Hindlimb muscle (tissue), 1 donor: ENCODE measurements around the gene HSD17B12. TPM values are rescaled to one million over a fixed set of nuclear protein-coding genes. Genes with fewer than 3 reads are reported as not detected.

Source experiments
- DNase-seq: peaks from one replicate; pipeline ENCODE4 v3.0.0-alpha.2; 2013
- polyA plus RNA-seq: library from polyadenylated mRNA; unstranded; fragments of 120-200 nt; gene quantifications from one replicate; pipeline ENCODE4 v1.2.1, GENCODE V29; 2013; ENCODE audit not compliant: insufficient read length

The HSD17B12 gene
- polyA plus RNA-seq, 1 donor: 30.5 TPM

DNA sequence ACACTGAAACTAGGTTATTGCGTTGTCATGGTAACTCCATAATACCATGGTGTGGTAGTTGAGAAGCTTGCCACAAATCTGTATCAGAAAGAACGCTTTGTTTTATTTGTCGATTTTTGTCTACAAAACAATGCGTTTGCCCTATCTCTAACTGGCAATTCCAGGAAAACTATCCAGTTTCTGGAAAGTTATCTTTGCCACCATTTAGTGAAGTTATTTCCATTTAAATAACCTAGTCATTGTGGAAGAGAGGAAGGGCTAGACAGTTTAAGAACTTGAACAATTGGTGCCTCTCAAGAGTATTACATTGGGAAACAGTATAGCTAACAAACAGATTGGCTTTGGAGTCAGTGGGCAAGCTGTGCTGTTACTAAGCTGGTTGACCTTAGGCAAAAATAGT is 7.9 kb downstream of the HSD17B12 start:
- no peak for DNase-seq

DNA sequence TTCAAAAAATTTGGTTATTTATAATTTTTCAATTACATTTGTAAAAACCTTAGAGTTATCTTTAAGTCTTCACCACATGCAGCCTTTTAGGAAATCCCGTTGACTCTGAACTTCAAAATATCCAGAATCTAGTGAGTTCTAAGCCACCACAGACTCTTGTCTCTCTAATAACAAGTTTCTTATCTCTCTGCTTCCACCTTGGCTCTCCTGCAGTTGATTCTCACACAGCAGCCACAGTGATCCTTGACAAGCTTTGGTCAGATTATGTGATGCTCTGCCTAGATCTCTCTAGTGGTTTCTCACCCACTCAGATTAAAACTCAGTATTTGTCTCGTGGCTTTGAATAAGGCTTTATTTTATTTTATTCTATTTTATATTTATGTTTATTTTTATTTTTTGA is 8.6 kb downstream of the HSD17B12 start:
- no peak for DNase-seq

DNA sequence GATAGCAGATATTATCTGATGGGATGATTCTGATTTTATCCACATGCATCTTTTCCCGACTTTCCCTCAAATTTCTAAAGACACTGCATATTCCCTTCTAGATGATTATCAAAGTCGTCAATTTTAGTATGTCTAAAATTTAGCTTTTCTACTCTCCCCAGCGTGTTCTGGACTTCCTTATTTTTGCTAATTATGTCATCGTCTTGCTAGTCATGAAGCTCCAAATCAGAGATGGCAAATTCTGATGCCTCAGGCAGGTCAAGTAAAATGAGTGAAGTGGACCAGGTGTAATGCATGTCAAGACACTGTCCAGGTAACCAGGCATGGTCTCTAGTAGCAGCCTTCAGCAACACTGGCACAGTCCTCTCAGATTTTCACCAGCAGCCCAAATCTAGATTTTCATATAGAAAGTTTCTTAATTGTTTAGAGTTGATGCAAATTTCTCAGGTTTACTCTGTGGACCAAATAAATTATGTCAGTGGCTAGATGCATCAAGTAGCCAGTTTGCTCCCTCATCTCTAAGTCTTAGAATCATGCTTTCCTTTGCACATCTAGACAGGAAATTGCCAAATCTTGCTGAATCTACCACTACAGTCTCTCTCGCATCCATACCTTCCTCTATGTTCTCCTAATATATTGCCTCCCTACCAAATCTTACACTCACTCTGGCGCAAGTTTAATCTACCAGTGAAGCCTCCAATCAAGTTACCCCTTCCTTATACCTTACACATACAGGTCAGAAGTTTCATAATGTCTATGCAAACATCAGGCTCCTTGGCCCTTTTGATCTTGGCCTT is 10.6 kb downstream of the HSD17B12 start:
- no peak for DNase-seq

DNA sequence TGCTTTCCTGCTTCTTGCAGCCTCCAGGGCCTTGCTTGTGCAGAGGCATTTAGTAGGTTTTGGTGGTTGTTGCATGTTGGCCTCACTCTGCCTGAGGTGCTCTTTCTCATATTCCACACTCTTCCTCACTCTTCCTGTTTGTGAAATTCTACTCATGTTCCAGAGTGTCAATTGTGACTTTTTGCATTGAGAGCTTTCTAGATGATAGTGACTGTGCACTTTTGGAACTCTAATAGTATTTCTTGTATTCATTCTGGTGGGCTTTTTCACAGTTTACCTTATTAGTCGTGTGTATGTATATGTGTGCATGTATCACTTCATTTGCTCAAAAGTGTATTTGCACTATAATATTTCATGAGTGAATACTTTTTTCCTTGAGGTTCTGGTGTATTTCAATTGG is 11.3 kb downstream of the HSD17B12 start:
- DNase-seq: no peak

DNA sequence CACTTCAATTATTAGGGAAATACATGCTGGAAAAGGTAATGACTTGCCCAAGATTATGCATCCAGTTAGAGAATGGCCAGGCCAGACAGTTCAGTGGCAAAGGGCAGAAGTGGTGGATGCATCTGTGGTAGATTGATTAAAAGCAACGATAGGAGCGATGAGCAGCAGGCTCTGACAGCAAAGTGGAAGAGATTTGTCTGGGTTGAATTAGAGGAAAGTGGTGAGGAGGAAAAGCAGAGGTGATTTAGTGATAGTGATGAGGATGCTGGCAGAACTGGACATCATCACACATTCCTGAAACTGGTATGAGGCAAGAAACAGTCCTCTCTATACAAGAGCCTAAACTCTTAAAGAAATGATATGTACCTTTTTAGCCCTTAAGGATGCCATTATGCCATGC is 12.5 kb downstream of the HSD17B12 start:
- no peak for DNase-seq

DNA sequence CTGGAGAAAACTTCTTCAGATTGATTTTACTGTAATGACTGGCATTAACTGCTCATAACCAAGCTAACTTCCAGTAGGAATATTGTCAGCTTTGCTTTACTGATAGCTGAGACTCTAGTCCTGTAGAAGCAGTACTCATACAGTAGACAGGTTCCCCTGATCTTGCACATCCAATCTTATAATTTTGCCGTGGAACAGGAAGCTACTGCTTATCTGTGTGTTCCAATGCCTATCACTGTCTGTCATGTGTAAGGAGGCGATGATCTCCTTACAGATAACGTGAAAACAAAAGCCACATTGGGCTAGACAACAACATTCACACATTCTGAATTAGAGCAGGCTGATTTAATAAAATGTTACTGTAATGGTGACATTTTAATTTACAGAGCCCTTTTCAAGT is 13.2 kb downstream of the HSD17B12 start:
- DNase-seq: no peak

DNA sequence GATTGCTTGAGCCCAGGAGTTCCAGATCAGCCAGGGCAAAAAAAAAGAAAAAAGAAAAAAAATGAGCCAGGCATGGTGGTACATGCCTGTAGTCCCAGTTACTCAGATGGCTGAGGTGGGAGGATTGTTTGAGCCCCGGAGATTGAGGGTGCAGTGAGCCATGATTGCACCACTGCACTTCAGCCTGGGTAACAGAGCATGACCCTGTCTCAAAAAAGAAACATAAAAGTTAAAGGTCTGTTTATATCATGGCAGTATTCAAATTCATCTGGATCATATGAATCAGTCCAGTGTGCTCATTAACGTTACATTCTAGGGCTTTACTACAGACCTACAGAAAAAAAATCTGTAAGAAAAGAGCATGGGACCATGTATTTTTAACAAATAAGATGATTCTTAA is 13.9 kb downstream of the HSD17B12 start:
- DNase-seq: no peak

DNA sequence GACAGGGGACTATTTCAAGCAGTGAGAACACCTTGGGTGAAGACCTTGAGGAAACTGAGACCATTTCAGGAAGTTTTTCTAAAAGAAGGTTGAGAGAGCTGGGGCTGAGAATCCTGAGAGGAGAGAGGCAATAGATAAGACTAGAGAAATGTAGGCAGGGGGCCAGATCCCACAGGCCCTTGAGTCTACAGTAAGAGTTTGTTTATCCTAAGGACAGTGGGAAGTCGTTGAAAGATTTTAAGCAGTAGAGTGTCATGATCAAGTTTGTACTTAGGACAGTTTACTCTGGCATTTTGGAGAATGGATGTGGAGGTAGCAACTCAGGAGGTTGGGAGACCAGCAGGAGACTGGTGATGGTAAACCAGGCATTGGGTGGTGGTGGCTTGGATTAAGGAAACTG is 17.1 kb downstream of the HSD17B12 start:
- DNase-seq: no peak

DNA sequence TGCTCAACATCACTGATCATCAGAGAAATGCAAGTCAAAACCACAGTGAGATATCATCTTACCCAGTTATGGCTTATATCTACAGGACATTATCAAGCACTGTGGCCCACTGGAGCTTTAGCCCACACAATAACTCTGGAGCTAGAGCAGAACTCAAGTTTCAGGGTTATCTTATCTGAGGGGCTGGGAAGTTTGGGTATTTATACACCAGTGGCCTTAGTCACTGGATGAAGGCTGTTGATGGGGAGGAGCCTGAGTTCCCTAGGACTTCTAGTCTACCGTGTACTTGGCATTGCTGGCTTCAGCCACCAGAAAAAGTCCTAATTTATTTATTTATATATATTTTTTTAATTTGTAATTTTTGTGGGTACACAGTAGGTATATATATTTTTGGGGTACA is 19.3 kb downstream of the HSD17B12 start:
- no peak for DNase-seq

DNA sequence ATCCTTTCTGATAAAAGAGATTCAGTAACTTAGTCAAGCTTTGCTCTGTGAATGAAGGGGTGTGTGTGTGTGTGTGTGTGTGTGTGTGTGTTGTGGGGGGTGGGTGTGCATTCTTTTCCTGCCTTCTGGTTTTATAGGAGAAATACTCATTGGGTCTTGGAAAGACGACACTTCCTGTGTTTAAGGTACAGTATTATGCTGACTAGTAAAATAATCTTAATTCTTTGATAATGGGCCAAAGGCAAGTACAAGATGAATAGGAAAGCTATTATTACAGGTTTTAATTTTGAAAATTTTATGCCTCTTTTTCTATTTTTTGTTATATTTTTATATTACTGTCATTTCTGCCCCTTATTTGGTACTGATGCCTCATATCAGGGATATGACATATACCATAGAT is 26.1 kb downstream of the HSD17B12 start:
- DNase-seq: no peak

DNA sequence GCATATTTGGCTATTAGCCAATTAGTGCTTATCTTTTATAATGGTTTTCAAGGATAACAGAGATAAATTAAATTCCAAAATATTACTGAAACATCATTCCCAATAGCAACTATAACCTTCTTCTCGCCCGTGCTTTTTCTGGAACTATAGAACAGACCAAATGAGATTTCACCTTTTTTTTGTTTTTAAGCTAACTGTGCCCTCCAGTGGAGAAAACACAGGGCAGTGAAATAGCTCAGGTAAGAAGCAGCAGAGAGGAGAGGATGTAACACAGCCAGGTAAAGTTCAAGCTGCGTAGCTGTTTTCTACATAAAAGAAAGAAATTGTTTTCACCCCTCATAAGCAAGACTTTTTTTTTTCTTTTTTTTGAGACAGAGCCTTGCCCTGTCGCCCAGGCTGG is 28.2 kb downstream of the HSD17B12 start:
- no peak for DNase-seq

DNA sequence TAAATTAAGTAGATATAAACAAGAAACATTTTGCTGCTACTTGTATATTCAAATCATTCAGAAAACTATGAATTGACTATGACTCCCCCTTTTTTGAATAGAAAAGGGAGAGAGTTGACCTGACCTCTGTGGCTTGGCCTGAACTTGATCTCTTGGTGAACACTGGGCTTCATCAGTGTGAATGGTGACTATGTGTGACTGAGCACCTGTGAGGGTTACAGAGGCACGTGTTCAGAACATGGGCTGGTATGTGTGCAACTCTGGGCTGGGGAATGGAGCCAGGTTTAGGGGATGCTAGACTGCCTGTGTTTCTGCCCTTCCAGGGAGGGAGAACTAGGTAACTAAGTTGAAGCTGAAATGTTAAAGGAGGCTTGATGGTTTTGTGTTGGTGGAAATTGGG is 29.2 kb downstream of the HSD17B12 start:
- no peak for DNase-seq

DNA sequence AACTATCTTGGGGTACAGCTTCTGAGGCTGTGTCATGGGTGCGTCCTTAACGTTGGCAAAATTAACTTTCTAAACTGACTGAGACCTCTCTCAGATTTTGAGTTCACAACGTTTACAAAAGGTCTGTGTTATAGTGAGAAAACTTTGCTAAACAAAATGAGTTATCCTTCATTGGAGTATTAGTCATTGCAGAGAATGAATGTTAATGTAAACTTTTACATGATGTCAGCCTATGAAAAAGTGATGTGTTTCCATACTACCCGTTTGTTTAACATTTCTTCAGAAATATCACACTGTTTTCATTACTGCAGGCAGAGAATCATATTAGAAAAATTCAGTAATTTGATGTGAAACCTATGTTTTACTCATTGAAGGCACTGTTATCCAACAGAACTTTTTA is 32.1 kb downstream of the HSD17B12 start:
- no peak for DNase-seq

DNA sequence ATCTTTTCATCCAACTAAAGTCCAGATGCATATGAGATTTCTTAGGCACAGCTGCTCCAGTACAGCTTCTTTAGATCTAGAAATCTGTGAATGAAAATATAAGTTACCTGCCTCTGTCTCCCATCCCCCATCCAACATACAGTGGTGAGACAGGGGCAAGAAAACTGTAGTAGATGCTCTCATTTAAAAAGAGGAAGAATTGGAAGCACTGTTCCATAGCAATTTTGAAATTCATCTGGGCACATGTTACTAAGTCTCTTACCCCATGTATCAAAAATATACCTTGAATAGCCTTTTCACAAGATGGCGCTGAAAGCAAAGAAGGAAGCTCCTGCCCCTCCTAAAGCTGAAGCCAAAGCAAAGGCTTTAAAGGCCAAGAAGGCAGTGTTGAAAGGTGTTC is 37.8 kb downstream of the HSD17B12 start:
- no peak for DNase-seq

DNA sequence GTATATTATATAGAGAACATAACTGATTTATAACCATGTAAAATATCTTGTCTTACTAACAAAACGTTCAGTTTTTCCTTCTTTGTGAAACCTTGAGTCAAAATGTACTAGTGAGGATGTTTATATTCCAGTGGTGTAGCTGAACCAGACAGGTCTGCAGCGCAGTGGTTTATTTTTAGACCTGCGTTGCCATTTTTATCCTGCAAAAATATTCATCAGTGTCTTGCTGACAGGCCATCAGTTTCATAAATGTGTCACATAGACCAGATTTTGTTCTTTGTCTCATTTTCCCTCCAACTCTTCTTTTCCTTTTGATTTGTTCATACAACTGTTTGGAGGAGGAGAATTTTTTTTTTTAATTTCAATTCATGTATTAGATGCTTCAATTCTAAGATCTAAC is 43.1 kb downstream of the HSD17B12 start:
- DNase-seq: no peak

DNA sequence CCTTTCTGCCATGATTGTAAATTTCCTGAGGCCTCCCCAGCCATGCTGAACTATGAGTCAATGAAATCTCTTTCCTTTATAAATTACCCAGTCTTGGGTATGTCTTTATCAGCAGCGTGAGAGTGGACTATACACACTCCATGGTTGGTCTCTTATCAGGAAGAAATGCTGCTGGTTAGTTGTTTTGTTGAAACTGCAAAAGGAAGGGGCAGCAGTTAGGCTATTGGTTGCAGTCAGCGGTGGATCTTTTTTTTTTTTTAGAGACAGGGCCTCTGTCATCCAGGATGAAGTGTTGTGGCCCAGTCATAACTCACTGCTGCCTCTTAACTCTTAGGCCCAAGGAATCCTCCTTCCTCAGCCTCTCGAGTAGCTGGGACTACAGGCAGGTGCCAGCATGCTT is 51.7 kb downstream of the HSD17B12 start:
- DNase-seq: no peak

DNA sequence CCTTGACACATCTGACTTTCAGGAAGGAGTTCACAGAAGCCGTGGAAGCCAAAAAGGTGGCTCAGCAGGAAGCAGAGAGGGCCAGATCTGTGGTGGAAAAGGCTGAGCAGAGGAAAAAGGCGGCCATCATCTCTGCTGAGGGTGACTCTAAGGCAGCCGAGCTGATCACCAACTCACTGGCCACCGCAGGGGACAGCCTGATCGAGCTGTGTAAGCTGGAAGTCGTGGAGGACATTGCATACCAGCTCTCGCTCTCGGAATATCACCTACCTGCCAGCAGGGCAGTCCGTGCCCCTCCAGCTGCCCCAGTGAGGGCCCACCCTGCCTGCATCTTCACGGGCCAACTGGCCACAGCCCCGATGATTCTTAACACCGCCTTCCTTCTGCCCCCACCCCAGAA is 53.7 kb downstream of the HSD17B12 start:
- DNase-seq: no peak

DNA sequence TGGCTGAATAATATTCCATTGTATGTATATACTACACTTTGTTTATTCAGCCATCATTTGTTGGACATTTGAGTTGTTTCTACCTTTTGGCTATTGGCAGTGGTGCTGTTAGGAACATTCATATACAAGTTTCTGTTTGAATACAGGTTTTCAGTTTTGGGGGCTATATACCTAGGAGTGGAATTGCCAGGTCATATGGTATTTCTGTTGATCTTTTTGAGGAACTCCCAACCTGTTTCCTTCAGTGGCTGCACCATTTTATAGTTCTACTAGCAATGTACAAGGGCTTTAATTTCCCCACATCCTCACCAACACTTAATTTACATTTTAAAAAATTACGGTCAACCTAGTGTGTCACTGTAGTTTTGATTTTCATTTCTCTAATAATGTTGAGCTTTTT is 54.6 kb downstream of the HSD17B12 start:
- no peak for DNase-seq

DNA sequence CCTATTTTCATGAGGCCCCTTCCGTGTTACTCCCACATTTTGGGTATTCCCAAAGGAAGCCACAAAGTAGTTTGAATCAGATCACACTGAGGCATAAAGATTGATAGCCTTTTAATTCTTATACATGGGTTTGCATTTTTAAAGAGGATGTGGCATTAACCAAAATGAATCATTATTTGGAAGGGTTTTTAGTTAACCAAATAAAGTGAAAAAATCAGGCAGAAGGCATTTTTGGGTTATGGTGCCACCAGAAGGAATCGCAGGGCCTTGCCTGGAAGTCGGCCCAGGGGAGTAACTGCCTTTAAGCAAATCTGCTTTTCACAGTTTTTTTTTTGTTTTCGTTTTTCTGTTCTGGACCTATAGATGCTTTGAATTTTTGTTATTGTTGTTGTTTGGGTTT is 55.4 kb downstream of the HSD17B12 start:
- no peak for DNase-seq

DNA sequence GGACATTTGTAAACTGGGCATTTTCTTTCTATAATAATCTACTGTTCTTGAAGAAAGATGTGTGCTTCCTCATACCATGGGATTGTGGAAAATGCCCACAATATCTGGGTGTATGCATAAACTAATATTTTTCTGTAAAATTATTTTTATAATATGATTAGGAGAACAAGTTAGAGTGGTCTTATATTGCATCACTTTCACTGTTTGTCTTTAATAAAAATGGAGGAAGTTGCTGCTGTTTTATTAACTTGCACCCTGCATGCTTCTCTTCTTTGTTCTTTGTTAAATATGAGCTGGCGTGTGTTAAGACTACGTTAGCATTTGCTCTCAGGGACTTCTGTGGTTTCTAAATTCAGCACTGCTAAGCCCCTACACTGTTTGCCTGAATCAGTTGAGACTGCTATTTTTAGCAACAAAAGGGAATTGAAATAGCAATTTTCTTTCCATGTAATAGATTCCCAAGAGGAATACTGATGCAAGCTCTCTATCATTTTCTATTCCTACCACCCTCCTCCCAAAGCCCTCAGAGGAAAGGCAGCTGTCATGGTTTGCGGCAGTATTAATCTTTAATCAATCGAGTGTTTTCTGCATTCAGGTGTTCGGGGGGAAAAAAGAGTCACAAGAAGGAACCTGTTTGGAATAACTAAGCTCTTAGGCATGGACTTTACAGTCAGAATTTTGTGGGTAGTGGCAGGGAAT is 56.1 kb downstream of the HSD17B12 start:
- no peak for DNase-seq

DNA sequence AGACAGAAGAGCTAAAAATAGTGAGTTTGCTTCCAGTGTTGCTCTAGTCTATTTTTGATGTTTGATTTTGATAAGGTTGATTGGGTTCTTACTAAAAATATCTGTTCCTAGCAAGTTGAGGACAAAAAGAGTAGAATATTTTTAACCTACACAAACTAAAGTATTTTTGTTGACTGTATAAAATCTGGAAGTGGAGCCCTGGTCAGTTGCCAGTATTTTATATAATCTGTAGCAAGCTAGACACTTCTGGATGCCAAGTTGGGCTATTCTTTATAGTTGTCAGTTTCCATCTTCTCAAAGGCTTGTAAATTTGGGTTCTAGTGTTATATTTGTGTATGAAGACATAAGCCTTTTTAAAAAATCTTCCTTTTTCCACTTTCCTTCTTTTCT is 56.7 kb downstream of the HSD17B12 start:
- no peak for DNase-seq

DNA sequence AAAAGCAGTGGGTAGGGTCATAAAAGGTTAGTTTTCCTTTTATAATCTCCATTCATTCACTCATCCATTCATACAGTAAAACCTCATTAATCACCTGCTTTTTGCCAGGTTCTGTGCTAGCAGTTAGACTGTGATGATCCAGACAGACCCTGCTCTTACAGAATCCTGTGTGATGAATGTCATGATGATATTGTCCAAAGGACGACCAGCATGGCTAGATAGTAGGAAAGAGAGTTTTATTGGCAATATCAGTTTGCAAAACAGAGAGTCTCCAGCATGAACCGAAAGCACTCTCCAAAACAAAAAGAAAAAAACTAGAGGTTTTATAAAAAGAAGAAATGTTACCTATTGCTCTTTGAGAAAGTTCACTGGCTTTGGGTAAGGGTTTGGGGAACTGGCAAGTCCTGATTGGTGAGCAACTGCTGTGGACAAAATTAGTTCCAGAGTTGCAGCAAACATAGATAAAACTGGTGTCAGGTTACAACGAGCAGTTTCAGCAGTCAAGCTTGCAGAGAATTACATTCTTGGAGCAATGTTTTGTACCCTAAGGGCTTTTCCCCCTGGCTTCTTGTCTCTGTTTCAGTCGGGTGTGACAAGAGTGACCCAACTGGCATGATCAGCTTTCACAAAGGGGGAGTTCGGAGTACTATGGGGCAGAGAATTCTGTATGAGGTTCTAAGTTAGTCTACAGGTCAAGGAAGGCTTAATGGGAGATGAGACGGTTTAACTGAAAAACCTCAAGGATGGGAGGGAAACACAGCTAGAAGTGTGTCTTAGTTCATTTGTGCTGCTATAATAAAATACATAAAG is 58.3 kb downstream of the HSD17B12 start:
- DNase-seq: peak; percentile 2

DNA sequence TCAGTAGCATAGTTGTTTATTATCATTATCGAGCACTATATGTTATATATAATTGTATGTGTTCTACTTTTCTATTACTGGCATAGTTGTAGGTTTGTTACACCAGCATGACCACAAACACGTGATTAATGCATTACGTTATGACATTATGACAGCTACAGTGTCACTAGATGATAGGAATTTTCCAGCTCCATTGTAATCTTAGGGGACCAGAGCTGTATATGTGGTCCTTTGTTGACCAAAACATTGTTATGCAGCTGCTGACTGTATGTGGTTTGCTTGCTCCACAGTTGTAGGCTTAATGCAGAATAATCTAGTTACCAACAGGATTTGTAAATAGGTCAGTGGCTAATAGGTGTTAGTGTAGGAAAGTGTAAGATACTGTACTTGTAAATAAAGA is 66.1 kb downstream of the HSD17B12 start:
- DNase-seq: no peak
